H1 (cell line): ENCODE results near the gene PROCR. TPM values are rescaled to one million over a fixed set of nuclear protein-coding genes. Genes with fewer than 3 reads are reported as not detected.

Experiments used
- CTCF ChIA-PET: fragments of 300-600 bp; sonication (Branson Sonifier 250); formaldehyde crosslinking; loops from one replicate; lab custom pipeline; 2021; ENCODE audit not compliant: partially characterized antibody; lab: Charles Lee
- POLR2A ChIA-PET: fragments of 300-600 bp; sonication (Branson Sonifier 250); formaldehyde crosslinking; loops from one replicate; lab custom pipeline; 2021; ENCODE audit warnings: inconsistent platforms; ENCODE audit not compliant: partially characterized antibody; lab: Charles Lee
- DNase-seq, 2 experiments: peaks; one replicate each; pipeline versions ENCODE4 v3.0.0 to v3.0.0-alpha.2; 2010 to 2022; ENCODE audit warnings: low spot score in 2 of 2, low read depth in 1 of 2, mixed read lengths in 1 of 2
- FAIRE-seq: peaks from 2 replicates; lab custom pipeline; 2011; peaks lifted over from hg19 to GRCh38; lab: Jason Lieb, UNC
- H2AFZ ChIP-seq: 2 replicates; pipeline ENCODE4 v1.8.1; 2012; ENCODE audit warnings: low read length, inconsistent platforms
- H2AK5ac ChIP-seq: 2 replicates; pipeline ENCODE4 v1.6.1; 2013; ENCODE audit warnings: low read depth, low read length
- H2BK120ac ChIP-seq: replicated peaks from 2 replicates; pipeline ENCODE3; 2013; ENCODE audit warnings: low read depth, low read length, inconsistent platforms
- H2BK12ac ChIP-seq: 2 replicates; pipeline ENCODE4 v1.6.1; 2013; ENCODE audit warnings: low read depth, low read length
- H2BK15ac ChIP-seq: 2 replicates; pipeline ENCODE4 v1.6.1; 2013; ENCODE audit warnings: low read length
- H2BK20ac ChIP-seq: 2 replicates; pipeline ENCODE4 v1.6.1; 2013; ENCODE audit warnings: low read length
- H2BK5ac ChIP-seq: 2 replicates; pipeline ENCODE4 v1.6.1; 2013; ENCODE audit warnings: low read depth, low read length
- H3K14ac ChIP-seq: 2 replicates; pipeline ENCODE4 v1.6.1; 2013; ENCODE audit warnings: inconsistent platforms; ENCODE audit not compliant: insufficient read length
- H3K18ac ChIP-seq: 2 replicates; pipeline ENCODE4 v1.6.1; 2013; ENCODE audit warnings: low read length; ENCODE audit errors: extremely low read depth
- H3K23ac ChIP-seq: 2 replicates; pipeline ENCODE4 v1.6.1; 2013; ENCODE audit warnings: inconsistent platforms; ENCODE audit not compliant: insufficient read length
- H3K23me2 ChIP-seq: 2 replicates; pipeline ENCODE4 v1.6.1; 2013; ENCODE audit warnings: low read depth, low read length
- H3K27ac ChIP-seq: 2 replicates; pipeline ENCODE4 v1.6.1; 2011; ENCODE audit warnings: low read depth, low read length, inconsistent platforms
- H3K27me3 ChIP-seq, 4 experiments: replicated peaks in 1 of 4; 1 replicate in 1 of 4; 2 replicates in 3 of 4; pipeline versions ENCODE4 v1.6.1 to v1.8.1; 2011 to 2013; ENCODE audit warnings: low read length in 3 of 4, mild to moderate bottlenecking in 3 of 4, inconsistent platforms in 2 of 4, mixed read lengths in 2 of 4, moderate library complexity in 1 of 4; ENCODE audit not compliant: control insufficient read depth in 3 of 4, insufficient read depth in 3 of 4; ENCODE audit errors: extremely low read depth in 1 of 4
- H3K36me3 ChIP-seq, 4 experiments: 2 replicates each; pipeline versions ENCODE4 v1.6.1 to v1.8.1; 2011 to 2013; ENCODE audit warnings: mild to moderate bottlenecking in 4 of 4, low read length in 3 of 4, moderate library complexity in 2 of 4, control low read depth in 1 of 4, inconsistent platforms in 1 of 4; ENCODE audit not compliant: insufficient read depth in 4 of 4, control insufficient read depth in 2 of 4
- H3K4ac ChIP-seq: replicated peaks from 2 replicates; pipeline ENCODE3; 2013; ENCODE audit warnings: low read length, low read depth, mixed read lengths, inconsistent platforms; ENCODE audit not compliant: insufficient read length
- H3K4me1 ChIP-seq, 4 experiments: replicated peaks in 1 of 4; 1 replicate in 1 of 4; 2 replicates in 3 of 4; pipeline versions ENCODE4 v1.6.1 to v1.8.1; 2011 to 2013; ENCODE audit warnings: low read length in 3 of 4, inconsistent platforms in 2 of 4, mixed read lengths in 1 of 4; ENCODE audit not compliant: insufficient read depth in 4 of 4, control insufficient read depth in 3 of 4
- H3K4me2 ChIP-seq, 2 experiments: 2 replicates each; pipeline versions ENCODE4 v1.6.1 to v1.8.1; 2011 to 2013; ENCODE audit warnings: low read depth in 2 of 2, low read length in 2 of 2, control low read depth in 1 of 2, inconsistent platforms in 1 of 2, mild to moderate bottlenecking in 1 of 2; ENCODE audit not compliant: insufficient read depth in 1 of 2
- H3K4me3 ChIP-seq, 4 experiments: fragments of 200-600, 300-600 bp in 1 of 4; sonication (generic), shearing (Covaris generic), sonication (Bioruptor Twin) in 1 of 4; 2 replicates each; pipeline versions ENCODE4 v1.5.1 to v1.8.1; 2011 to 2016; ENCODE audit warnings: low read length in 4 of 4, low read depth in 3 of 4, control low read depth in 2 of 4, inconsistent platforms in 2 of 4, mild to moderate bottlenecking in 2 of 4, mixed read lengths in 1 of 4, moderate library complexity in 1 of 4; ENCODE audit not compliant: insufficient read depth in 2 of 4; ENCODE audit errors: extremely low read depth in 1 of 4
- H3K56ac ChIP-seq: replicated peaks from 2 replicates; pipeline ENCODE3; 2013; ENCODE audit warnings: low read depth, mild to moderate bottlenecking, mixed read lengths, low read length, inconsistent platforms; ENCODE audit not compliant: insufficient read length
- H3K79me1 ChIP-seq: 2 replicates; pipeline ENCODE4 v1.6.1; 2013; ENCODE audit warnings: low read depth, low read length, control low read depth
- H3K79me2 ChIP-seq, 2 experiments: 2 replicates each; pipeline versions ENCODE4 v1.6.1 to v1.8.1; 2012 to 2013; ENCODE audit warnings: low read length in 2 of 2, mild to moderate bottlenecking in 2 of 2, inconsistent platforms in 1 of 2; ENCODE audit not compliant: insufficient read depth in 2 of 2, control insufficient read depth in 1 of 2
- H3K9ac ChIP-seq, 4 experiments: replicated peaks in 1 of 4; 1 replicate in 1 of 4; 2 replicates in 3 of 4; pipeline versions ENCODE4 v1.6.1 to v1.8.1; 2011 to 2013; ENCODE audit warnings: low read depth in 3 of 4, low read length in 3 of 4, control low read depth in 2 of 4, mild to moderate bottlenecking in 2 of 4, moderate library complexity in 2 of 4, inconsistent platforms in 1 of 4; ENCODE audit errors: extremely low read depth in 1 of 4
- H3K9me3 ChIP-seq, 2 experiments: 2 replicates each; pipeline versions ENCODE4 v1.6.1 to v1.8.1; 2012 to 2013; ENCODE audit warnings: mild to moderate bottlenecking in 2 of 2, moderate library complexity in 2 of 2, control low read depth in 1 of 2, inconsistent platforms in 1 of 2, low read depth in 1 of 2, low read length in 1 of 2, mixed read lengths in 1 of 2; ENCODE audit not compliant: insufficient read depth in 2 of 2
- H4K20me1 ChIP-seq, 2 experiments: replicated peaks in 1 of 2; 2 replicates each; pipeline versions ENCODE3 to v1.8.1; 2011 to 2013; ENCODE audit warnings: inconsistent platforms in 2 of 2, low read length in 2 of 2, mild to moderate bottlenecking in 1 of 2; ENCODE audit not compliant: insufficient read depth in 2 of 2, control insufficient read depth in 1 of 2
- H4K5ac ChIP-seq: 2 replicates; pipeline ENCODE4 v1.6.1; 2013; ENCODE audit warnings: low read length, low read depth, mixed read lengths, inconsistent platforms; ENCODE audit not compliant: insufficient read length
- H4K8ac ChIP-seq: 2 replicates; pipeline ENCODE4 v1.8.0; 2013; ENCODE audit warnings: mild to moderate bottlenecking, moderate library complexity, low read length, inconsistent platforms; ENCODE audit not compliant: insufficient read depth; ENCODE audit errors: extremely low read depth
- H4K91ac ChIP-seq: replicated peaks from 2 replicates; pipeline ENCODE3; 2013; ENCODE audit warnings: low read length, mixed read lengths, inconsistent platforms; ENCODE audit not compliant: insufficient read length
- ASH2L ChIP-seq: fragments of 200-600, 300-600 bp; sonication (generic); IDR thresholded peaks from one replicate; pipeline ENCODE4 v1.7.1; 2017; ENCODE audit warnings: low read length
- CBX8 ChIP-seq: fragments of 300-800, 300-1000 bp; sonication (generic); IDR thresholded peaks from 2 replicates; pipeline ENCODE4 v1.7.1; 2016; ENCODE audit warnings: low read depth, low read length, borderline replicate concordance
- WGBS, 2 experiments: shearing (Covaris generic) in 1 of 2; methylation state at CpG; one replicate each; pipeline versions ENCODE4 v1.1.6 to v1.1.7; 2013 to 2015; ENCODE audit warnings: low lambda C conversion rate in 2 of 2, mixed read lengths in 2 of 2, inconsistent platforms in 1 of 2, low coverage in 1 of 2, missing lambda C conversion rate in 1 of 2; ENCODE audit not compliant: insufficient replicate concordance in 2 of 2, insufficient coverage in 1 of 2, insufficient read length in 1 of 2; ENCODE audit errors: extremely low coverage in 1 of 2, missing lambda C conversion rate in 1 of 2; 5-methylcytosine and 5-hydroxymethylcytosine counted together
- polyA plus RNA-seq, 7 experiments: library from polyadenylated mRNA; depleted of rRNA in 3 of 7; stranded (reverse) in 5 of 7; unstranded in 2 of 7; fragments of >200 nt in 5 of 7; fragments of 200-250 nt in 2 of 7; gene quantifications; 1 replicate in 5 of 7; 2 replicates in 1 of 7; 4 replicates in 1 of 7; pipeline versions ENCODE4 v1.2.1 to v1.2.3, GENCODE V29; 2011 to 2013; ENCODE audit warnings: missing spikeins in 2 of 7, mixed read lengths in 2 of 7
- total RNA-seq: library from RNA; stranded (reverse); fragmentation: NEBNext Ultra II Directional; extraction: Animal tissue kit (Norgen Biotek cat#: 25700); gene quantifications from 2 replicates; pipeline ENCODE4 v1.2.1, GENCODE V29; 2021

PROCR gene
- total and polyA plus RNA-seq, 2 of the 8 experiments (the other 6 are each of a cell fraction or from before 2014, with no cell fraction given), result 21.3 to 42.9 TPM

DNA sequence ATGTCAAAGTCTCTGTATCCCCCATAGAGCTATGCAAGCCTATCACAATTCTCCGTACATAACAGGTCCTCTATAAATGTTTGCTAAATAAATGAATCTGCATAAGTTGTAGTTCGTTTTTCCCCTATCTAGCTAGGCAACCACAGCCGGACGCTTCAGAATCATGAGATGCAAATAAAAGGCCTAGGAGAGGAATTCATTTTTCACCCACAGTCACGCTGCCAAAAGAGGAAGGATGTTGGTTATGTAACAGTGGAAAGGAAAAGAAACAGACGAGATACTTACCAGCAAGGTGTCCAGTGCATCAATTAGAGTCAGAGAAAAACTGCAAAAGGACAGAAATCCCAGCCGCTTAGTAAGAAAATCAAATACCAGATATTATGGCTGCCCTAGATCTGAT is 27.2 kb upstream of the PROCR start:
- Histone ChIP-seq H3K9me3 (no peaks in the 10 kb centered on the region), H3K9ac (no peak overlapping the region), H3K14ac (no peak overlapping the region), H3K18ac (no peak overlapping the region), H4K5ac (no peak overlapping the region), H3K27me3 (no peaks in the 10 kb centered on the region), H2BK5ac (no peak overlapping the region), H3K4ac (no peak overlapping the region), H3K23me2 (peaks cover 8% of the 10 kb centered on the region), H3K4me3 (no peak overlapping the region), H2BK120ac (no peak overlapping the region), H3K56ac (no peak overlapping the region), H2AFZ (no peak overlapping the region), H4K20me1 (no peaks in the 10 kb centered on the region), H3K27ac (no peak overlapping the region), H2AK5ac (no peak overlapping the region), H2BK15ac (no peak overlapping the region), H4K91ac (no peak overlapping the region), H3K4me1 (0 out of 7 replicates have a peak, but pooled peaks cover 0 to 3% (median 0%) of the 10 kb centered on the region in 4 experiments), H2BK12ac (no peak overlapping the region), H2BK20ac (no peak overlapping the region), H3K23ac (no peak overlapping the region), H3K79me1 (no peaks in the 10 kb centered on the region), H3K36me3 (peaks cover 2 to 33% (median 10%) of the 10 kb centered on the region in 4 experiments; a peak in 6 of 8 replicates), H3K79me2 (no peaks in the 10 kb centered on the region), H3K4me2 (no peak overlapping the region), H4K8ac (no peak overlapping the region)
- FAIRE-seq (no peak), DNase-seq (no peak)
- TF ChIP-seq ASH2L (no peak), CBX8 (no peak)
- POLR2A ChIA-PET, result interaction anchor here (2.6 kb wide), 1 partner anchor 64 kb away, joined by 10 read pairs; no protein-coding TSS in a partner anchor
- CTCF ChIA-PET, result interaction anchor here (0.5 to 7.6 kb wide), 31 partner anchors 10 to 294 kb away, joined by 3 to 135 read pairs (median 4); partner anchors contain the start of genes EIF6 and MMP24
- WGBS, 2 experiments, result 91% methylated on average over 7 of the region's 7 CpGs; no CpG with 5 or more reads in 1 of the 2 experiments
